GM18861 (cell line): ENCODE measurements around the gene NEXN.
"Not testable (repeated sequence)": the region's sequence is repeated elsewhere in the genome, so short reads cannot be mapped to it uniquely, and the experiment has no call there.

Source experiments
- ATAC-seq: cut with Tn5 transposase; IDR thresholded peaks from one replicate; pipeline ENCODE4 v1.9.1; 2021; ENCODE audit not compliant: unreplicated experiment

Gene NEXN

GRCh38 chr1:77905603-77906002 is 17.2 kb downstream of the NEXN start:
- no peak for ATAC-seq

- no peak for ATAC-seq
These were observed 17.7 kb downstream of the NEXN start for GRCh38 chr1:77906019-77906545.

GRCh38 chr1:77906624-77907023 is 18.2 kb downstream of the NEXN start:
- ATAC-seq: no peak

- no peak for ATAC-seq
These were observed 21.7 kb downstream of the NEXN start for GRCh38 chr1:77910116-77910515.

- ATAC-seq: not testable (repeated sequence)
These were observed 30.5 kb downstream of the NEXN start for GRCh38 chr1:77918918-77919317.

GRCh38 chr1:77925518-77925917 is 37.1 kb downstream of the NEXN start:
- no peak for ATAC-seq

- no peak for ATAC-seq
These were observed 37.5 kb downstream of the NEXN start for GRCh38 chr1:77925956-77926355.

GRCh38 chr1:77926561-77927357 is 38.3 kb downstream of the NEXN start:
- ATAC-seq: no peak

GRCh38 chr1:77927414-77927813 is 39.0 kb downstream of the NEXN start:
- ATAC-seq: no peak

GRCh38 chr1:77929806-77930205 is 41.4 kb downstream of the NEXN start:
- ATAC-seq: no peak

- no peak for ATAC-seq
These were observed 50.2 kb downstream of the NEXN start for GRCh38 chr1:77938651-77939050.

GRCh38 chr1:77940921-77941570 is 52.6 kb downstream of the NEXN start:
- ATAC-seq: no peak

- ATAC-seq: no peak
These were observed 54.1 kb downstream of the NEXN start for GRCh38 chr1:77942400-77943140.

- ATAC-seq: no peak
These were observed 56.9 kb downstream of the NEXN start for GRCh38 chr1:77945345-77945744.

GRCh38 chr1:77948841-77949424 is 60.5 kb downstream of the NEXN start:
- ATAC-seq: peak; percentile 69

- peak; percentile 58 for ATAC-seq
These were observed 62.4 kb downstream of the NEXN start for GRCh38 chr1:77950873-77951272.

GRCh38 chr1:77951328-77951727 is 62.9 kb downstream of the NEXN start:
- no peak for ATAC-seq

GRCh38 chr1:77953907-77954306 is 65.5 kb downstream of the NEXN start:
- no peak for ATAC-seq

- ATAC-seq: no peak
These were observed 66.1 kb downstream of the NEXN start for GRCh38 chr1:77954521-77954920.

- ATAC-seq: no peak
These were observed 67.3 kb downstream of the NEXN start for GRCh38 chr1:77955709-77956108.

- ATAC-seq: no peak
These were observed 68.0 kb downstream of the NEXN start for GRCh38 chr1:77956464-77956863.
